Upper lobe of left lung (tissue), 4 donors: ENCODE measurements around the gene SETDB2.

Experiments
- CTCF ChIP-seq, 6 experiments: fragments of 450-650 bp in 4 of 6; fragments of 200-600 bp in 2 of 6; sonication (generic) in 2 of 6; IDR thresholded peaks; one replicate each; pipeline ENCODE4 v1.5.1; 2016 to 2019; ENCODE audit warnings: antibody characterized with exemption in 6 of 6
- POLR2AphosphoS5 ChIP-seq, 2 donors: sonication (generic); formaldehyde crosslinking; IDR thresholded peaks; one replicate each; pipeline ENCODE4 v1.5.1; 2017; ENCODE audit warnings: antibody characterized with exemption in 2 of 2

DNA sequence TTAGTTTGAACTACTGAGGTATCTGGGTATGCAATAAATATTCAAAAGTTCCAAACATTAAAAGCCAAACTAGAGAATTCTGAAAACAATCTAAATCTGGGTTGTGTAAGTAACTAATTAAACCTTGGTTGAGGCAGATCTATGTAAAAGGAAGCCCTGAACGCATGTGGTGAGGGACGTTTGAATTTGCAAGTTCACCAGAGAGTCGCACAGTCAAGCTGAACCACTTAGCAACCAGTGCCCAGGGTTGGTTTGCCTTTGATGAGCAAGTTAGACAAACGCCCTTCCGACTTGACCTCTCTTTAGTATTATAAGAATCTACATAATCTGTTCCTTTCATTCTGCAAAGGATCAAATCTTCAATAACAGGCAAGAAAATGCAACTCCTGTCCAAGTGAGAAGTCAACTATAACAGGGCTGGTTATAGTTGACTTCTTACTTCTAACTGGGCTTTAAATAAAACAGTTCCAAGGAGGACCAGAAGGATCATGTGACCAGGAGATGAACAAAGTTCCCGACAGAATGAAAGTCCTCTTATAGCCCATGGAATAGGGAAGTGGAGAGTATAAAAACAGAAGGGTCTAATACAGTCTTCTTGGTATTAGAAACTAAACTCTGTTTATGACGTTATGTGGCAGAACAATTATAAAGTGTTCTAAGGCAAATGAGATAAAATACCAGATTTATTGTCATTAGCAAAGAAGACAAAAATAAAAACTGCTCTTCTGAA is 92.2 kb downstream of the SETDB2 start:
- TF ChIP-seq POLR2AphosphoS5 (IDR thresholded peaks at IDR 0.05) (no peak), CTCF (IDR thresholded peaks at IDR 0.05) (no peak)
